ENCODE results near the gene MAP3K10. TPM values are rescaled to one million over a fixed set of nuclear protein-coding genes. Genes with fewer than 3 reads are reported as not detected.

Gene MAP3K10
- total RNA-seq, 2 donors from 2014 or later = 15.8 to 25.7 TPM

GRCh38 chr19:40236026-40236355 lies 44.8 kb downstream of the MAP3K10 start:
- DNase-seq = no peak
- no peak overlapping the region for H3K4me3 ChIP-seq
- no peaks in the 10 kb centered on the region for H3K4me1 ChIP-seq
- no peak for TF ChIP-seq POLR2A (IDR thresholded peaks at IDR 0.05)
- no peak for TF ChIP-seq CTCF (IDR thresholded peaks at IDR 0.05)
- H3K27ac ChIP-seq = no peak overlapping the region
- 93 to 100% methylated on average over 6 to 8 of the region's 9 CpGs for WGBS, 2 donors
- no peak for ATAC-seq
- intact Hi-C loops (cut with DNase I) = no loop called here
- no peaks in the 10 kb centered on the region for H3K27me3 ChIP-seq
- no peaks in the 10 kb centered on the region for H3K9me3 ChIP-seq
- peaks cover 17 to 22% of the 10 kb centered on the region in 2 donors for H3K36me3 ChIP-seq (replicated peaks in 1 of 2; ENCODE audit: insufficient read depth in 1 of 2, low read depth in 2 of 2)

DNA sequence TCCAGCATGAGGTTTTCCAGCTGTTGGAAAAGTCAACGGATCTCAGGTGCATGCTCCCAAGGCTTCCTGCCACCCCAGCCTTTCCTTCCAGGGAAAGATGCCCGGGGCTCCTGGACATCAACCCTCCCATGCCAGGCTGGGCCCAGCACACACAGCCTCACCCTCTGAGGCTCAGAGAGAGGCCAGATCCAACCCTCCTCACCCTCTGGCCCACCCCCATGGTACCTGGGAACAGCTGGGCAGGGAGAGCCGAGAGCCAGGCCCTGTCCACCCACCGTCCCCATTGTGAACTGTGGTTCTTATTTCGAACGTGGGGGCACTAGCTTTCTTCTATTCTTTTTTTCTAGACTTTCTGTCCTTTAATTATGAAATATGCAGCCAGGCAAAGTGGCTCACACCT lies 45.1 kb downstream of the MAP3K10 start:
- Histone ChIP-seq H3K4me1 (no peaks in the 10 kb centered on the region), H3K27ac (no peak overlapping the region), H3K4me3 (no peak overlapping the region), H3K27me3 (no peaks in the 10 kb centered on the region), H3K9me3 (no peaks in the 10 kb centered on the region), H3K36me3 (replicated peaks in 1 of 2; ENCODE audit: insufficient read depth in 1 of 2, low read depth in 2 of 2) (peaks cover 17 to 22% of the 10 kb centered on the region in 2 donors)
- ATAC-seq = no peak
- no peak for TF ChIP-seq CTCF (IDR thresholded peaks at IDR 0.05)
- no peak for TF ChIP-seq POLR2A (IDR thresholded peaks at IDR 0.05)
- intact Hi-C loops (cut with DNase I) = no loop called here
- 95% methylated on average over 5 to 6 of the region's 6 CpGs for WGBS, 2 donors
- DNase-seq = no peak

- WGBS, 2 donors = 92 to 96% methylated on average over 12 to 13 of the region's 14 CpGs
- no peaks in the 10 kb centered on the region for H3K27me3 ChIP-seq
- DNase-seq (no peak), ATAC-seq (no peak)
- H3K36me3 ChIP-seq (replicated peaks in 1 of 2; ENCODE audit: insufficient read depth in 1 of 2, low read depth in 2 of 2) = peaks cover 17 to 22% of the 10 kb centered on the region in 2 donors
- H3K4me3 ChIP-seq = no peak overlapping the region
- intact Hi-C loops (cut with DNase I) = no loop called here
- TF ChIP-seq POLR2A (IDR thresholded peaks at IDR 0.05) = no peak
- TF ChIP-seq CTCF (IDR thresholded peaks at IDR 0.05) = no peak
- no peak overlapping the region for H3K27ac ChIP-seq
- no peaks in the 10 kb centered on the region for H3K4me1 ChIP-seq
- H3K9me3 ChIP-seq = no peaks in the 10 kb centered on the region
Observed at GRCh38 chr19:40237791-40238190, 46.6 kb downstream of the MAP3K10 start.

GRCh38 chr19:40238775-40239174 lies 47.5 kb downstream of the MAP3K10 start:
- no peak for ATAC-seq
- Histone ChIP-seq H3K27me3 (no peaks in the 10 kb centered on the region), H3K27ac (no peak overlapping the region), H3K36me3 (replicated peaks in 1 of 2; ENCODE audit: insufficient read depth in 1 of 2, low read depth in 2 of 2) (peaks cover 17 to 22% of the 10 kb centered on the region in 2 donors), H3K4me3 (no peak overlapping the region), H3K9me3 (no peaks in the 10 kb centered on the region), H3K4me1 (no peaks in the 10 kb centered on the region)
- no peak for DNase-seq
- intact Hi-C loops (cut with DNase I) = no loop called here
- TF ChIP-seq CTCF (IDR thresholded peaks at IDR 0.05) (no peak), POLR2A (IDR thresholded peaks at IDR 0.05) (no peak)
- WGBS, 2 donors = 90 to 93% methylated on average over 3 to 9 of the region's 9 CpGs

DNA sequence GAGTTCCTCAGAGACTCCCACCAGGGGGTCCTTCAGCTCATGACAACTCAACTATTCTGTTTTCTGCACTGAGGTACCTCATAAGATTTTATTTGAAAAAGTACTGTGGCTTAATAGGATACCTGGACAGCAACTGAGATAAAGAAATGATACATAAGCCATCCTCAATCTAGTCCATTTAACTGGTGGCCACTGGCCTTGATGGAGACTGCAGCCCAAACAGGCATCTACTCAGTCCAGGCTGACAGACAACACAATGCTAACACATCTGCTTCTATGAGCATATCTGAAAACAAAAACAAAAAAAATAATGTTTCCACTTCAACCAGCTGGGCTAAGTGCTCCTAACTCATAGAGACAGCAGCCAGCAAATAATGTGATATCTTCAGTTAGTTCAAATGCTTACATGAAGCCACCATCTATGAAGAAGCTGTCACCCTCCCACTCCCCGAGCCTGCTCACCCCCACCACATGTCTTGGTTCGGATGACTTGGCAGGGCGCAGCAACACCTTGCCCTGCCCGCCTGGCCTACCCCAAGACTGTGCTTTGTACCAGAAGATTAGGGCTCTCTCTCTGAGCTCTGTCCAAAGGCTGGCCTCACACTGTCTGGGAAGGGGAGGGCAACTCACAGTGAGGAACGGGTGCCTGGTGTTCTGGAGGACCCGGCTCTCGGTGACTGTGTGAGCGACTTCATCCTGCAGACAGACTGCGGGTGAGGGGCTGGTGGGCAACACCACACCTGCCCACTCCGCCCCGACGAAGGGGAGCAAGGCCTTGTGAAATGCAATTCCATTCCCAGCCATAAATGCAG lies 48.4 kb downstream of the MAP3K10 start:
- intact Hi-C loops (cut with DNase I) = no loop called here
- WGBS, 2 donors = 94 to 95% methylated on average over 10 to 12 of the region's 12 CpGs
- DNase-seq = no peak

More for the DNA sequence above, 48.4 kb downstream of the MAP3K10 start:
- Histone ChIP-seq H3K4me1 (no peaks in the 10 kb centered on the region), H3K4me3 (no peak overlapping the region), H3K27me3 (no peaks in the 10 kb centered on the region), H3K27ac (no peak overlapping the region), H3K36me3 (replicated peaks in 1 of 2; ENCODE audit: insufficient read depth in 1 of 2, low read depth in 2 of 2) (peaks cover 17 to 22% of the 10 kb centered on the region in 2 donors), H3K9me3 (no peaks in the 10 kb centered on the region)
- TF ChIP-seq CTCF (IDR thresholded peaks at IDR 0.05) (no peak), POLR2A (IDR thresholded peaks at IDR 0.05) (no peak)
- ATAC-seq = no peak

All from body of pancreas (tissue), 4 donors.